NT2/D1 (cell line): Measurements from ENCODE around the gene GTPBP8.

Source experiments
- DNase-seq: peaks from one replicate; pipeline ENCODE4 v3.0.0-alpha.2; 2011; ENCODE audit warnings: low read depth, low spot score
- H3K27me3 ChIP-seq: 2 replicates; pipeline ENCODE4 v1.6.0; 2011; ENCODE audit warnings: mild to moderate bottlenecking; ENCODE audit not compliant: insufficient read length, insufficient read depth
- H3K36me3 ChIP-seq: 2 replicates; pipeline ENCODE4 v1.6.1; 2011; ENCODE audit warnings: mild to moderate bottlenecking, low read length, mixed read lengths; ENCODE audit not compliant: insufficient read depth, insufficient read length
- H3K4me1 ChIP-seq: 2 replicates; pipeline ENCODE4 v1.5.1; 2011; ENCODE audit not compliant: insufficient read depth, insufficient read length
- H3K4me3 ChIP-seq: 2 replicates; pipeline ENCODE4 v1.5.1; 2011; ENCODE audit warnings: low read depth; ENCODE audit not compliant: insufficient read length
- H3K9ac ChIP-seq: 2 replicates; pipeline ENCODE4 v1.6.0; 2011; ENCODE audit warnings: low read depth; ENCODE audit not compliant: insufficient read length
- H3K9me3 ChIP-seq: 2 replicates; pipeline ENCODE4 v1.5.1; 2011; ENCODE audit warnings: mild to moderate bottlenecking, low read length; ENCODE audit not compliant: insufficient read depth
- SUZ12 ChIP-seq: IDR thresholded peaks from 2 replicates; pipeline ENCODE4 v1.6.1; 2011; ENCODE audit not compliant: insufficient read length, insufficient read depth; ENCODE audit errors: extremely low read depth
- YY1 ChIP-seq: IDR thresholded peaks from 2 replicates; pipeline ENCODE4 v1.6.1; 2011; ENCODE audit not compliant: insufficient read length, insufficient read depth
- ZNF274 ChIP-seq: IDR thresholded peaks from 2 replicates; pipeline ENCODE4 v1.6.1; 2011; ENCODE audit warnings: mild to moderate bottlenecking, low read depth, low read length

GTPBP8 gene

DNA sequence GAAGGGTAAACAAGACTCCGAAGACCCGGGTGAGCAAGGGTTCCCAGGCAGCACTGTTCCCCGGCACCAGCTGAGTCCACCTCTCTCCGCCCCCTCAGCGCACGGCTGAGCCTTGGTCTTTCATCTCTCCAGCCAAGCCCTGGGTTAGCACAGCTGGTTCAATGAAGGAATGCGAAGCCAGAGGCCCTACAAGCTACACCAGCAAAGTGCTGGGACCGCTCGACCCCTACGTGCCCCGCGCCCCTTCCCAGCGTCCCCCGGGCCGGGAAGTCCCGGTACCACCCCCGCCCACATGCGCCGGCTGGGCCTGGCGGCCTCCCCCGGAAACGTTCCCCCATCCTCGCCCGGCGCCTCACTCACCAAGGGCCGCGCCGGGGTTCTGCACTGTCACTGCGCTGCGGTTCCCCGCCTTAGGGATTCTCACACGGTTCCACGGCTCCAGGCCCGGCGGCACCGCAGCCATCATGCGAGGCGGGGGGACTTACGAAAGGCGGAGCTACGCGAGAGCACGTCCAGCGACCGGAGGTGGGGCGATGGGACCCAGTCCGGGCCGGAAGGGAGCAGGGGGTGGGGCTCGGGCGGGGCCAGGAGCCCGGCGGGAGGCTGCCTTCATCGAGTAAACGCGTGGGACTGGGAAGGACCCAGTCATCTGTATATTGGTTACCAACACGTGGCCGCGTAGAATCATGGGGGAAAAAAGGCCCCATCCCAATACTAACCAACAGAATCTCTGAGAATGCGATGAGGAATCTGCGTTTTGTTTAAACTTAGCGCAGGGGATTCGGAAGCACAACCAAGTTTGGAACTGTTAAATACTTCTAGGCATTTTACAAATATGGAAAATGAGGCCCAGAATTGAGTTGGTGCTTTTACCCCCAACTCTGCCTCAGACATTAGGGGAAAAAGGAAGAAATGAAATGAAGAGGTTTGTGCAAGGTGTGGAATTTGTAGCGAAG lies 28.7 kb downstream of the GTPBP8 start:
- no peak for TF ChIP-seq SUZ12
- TF ChIP-seq YY1: peak; percentile 41
- TF ChIP-seq ZNF274: no peak
- no peaks in the 10 kb centered on the region for H3K4me1 ChIP-seq
- H3K9ac ChIP-seq: peak overlapping the region; percentile 96

DNA sequence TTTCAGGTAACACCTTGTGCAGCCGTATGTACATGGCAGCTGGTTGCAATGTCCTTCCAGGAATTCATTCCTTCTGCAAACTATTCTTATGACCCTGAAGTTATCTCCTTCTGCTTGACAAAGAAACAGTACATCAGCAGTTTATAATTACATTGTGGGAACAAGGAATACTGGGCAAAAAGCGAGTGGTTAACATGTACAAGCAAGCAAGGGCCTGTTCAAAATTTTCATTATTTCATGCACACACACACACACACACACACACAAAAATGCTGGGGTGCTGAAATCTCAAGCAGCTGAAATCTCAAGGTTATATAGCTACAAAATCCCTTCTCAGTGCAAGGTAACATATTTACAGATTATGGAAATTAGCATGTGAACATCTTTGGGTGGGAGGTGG lies 30.7 kb downstream of the GTPBP8 start:
- no peak for DNase-seq
- no peak overlapping the region for H3K4me3 ChIP-seq
- H3K4me1 ChIP-seq: no peaks in the 10 kb centered on the region
- H3K36me3 ChIP-seq: peaks cover 16% of the 10 kb centered on the region
- TF ChIP-seq SUZ12 (no peak), ZNF274 (no peak), YY1 (no peak)
- no peak overlapping the region for H3K9ac ChIP-seq
- no peaks in the 10 kb centered on the region for H3K27me3 ChIP-seq
- H3K9me3 ChIP-seq: no peaks in the 10 kb centered on the region

More for the DNA sequence above, 28.7 kb downstream of the GTPBP8 start:
- DNase-seq: peak; percentile 84
- Histone ChIP-seq H3K36me3 (peaks cover 36% of the 10 kb centered on the region), H3K27me3 (no peaks in the 10 kb centered on the region), H3K4me3 (peak overlapping the region; percentile 96), H3K9me3 (no peaks in the 10 kb centered on the region)

DNA sequence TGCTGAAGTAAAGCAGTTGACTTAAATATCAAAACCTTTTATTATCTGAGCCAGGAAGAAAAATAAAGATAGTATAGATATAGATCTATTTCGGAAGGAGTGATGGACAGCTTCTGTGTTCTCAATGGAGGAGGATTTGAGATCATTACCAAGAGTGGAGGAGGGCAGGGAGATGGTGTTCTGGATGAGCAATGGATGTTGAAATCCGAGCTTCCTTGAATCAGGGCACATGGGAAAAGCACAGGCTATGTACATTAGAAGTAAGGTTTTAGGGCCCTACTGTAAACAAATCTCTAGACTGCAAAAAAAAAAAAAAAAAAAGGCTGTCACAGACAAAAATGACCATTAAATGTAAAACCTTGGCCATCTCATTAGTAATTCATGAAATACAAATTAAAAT lies 43.2 kb downstream of the GTPBP8 start:
- Histone ChIP-seq H3K36me3 (no peaks in the 10 kb centered on the region), H3K4me3 (no peak overlapping the region), H3K9ac (no peak overlapping the region), H3K27me3 (no peaks in the 10 kb centered on the region), H3K9me3 (no peaks in the 10 kb centered on the region), H3K4me1 (no peaks in the 10 kb centered on the region)
- DNase-seq: no peak
- TF ChIP-seq ZNF274: no peak
- TF ChIP-seq SUZ12: no peak
- no peak for TF ChIP-seq YY1

DNA sequence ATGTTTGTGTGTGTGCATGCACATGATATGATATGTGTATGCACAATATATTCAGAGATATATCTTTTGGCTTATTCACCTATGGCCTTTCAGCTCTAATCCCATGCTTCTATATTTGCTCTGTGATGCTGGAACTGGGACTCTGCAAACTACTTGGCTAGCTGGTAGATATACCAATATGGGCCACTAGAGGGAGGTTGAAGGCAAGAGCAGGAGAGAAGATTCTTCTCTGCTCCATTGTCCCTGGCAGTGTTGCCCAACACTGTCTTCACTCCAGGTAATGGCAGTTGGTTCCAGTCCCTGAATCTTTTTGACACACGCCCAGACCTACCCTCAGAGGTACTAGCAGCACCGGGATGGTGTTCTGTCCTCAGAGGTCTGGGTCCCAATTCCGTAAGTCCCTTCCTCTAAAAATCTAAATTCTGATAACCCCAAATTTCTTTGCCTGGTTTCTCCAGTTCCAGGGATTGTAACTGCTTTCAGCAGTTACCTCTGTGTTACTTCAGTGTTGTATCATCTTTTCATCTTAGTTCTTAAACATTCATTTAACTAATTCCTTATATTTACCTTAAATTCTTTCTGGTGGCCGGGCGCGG lies 44.7 kb downstream of the GTPBP8 start:
- H3K9me3 ChIP-seq: no peaks in the 10 kb centered on the region
- H3K36me3 ChIP-seq: no peaks in the 10 kb centered on the region
- TF ChIP-seq SUZ12 (no peak), YY1 (no peak), ZNF274 (no peak)
- H3K4me3 ChIP-seq: no peak overlapping the region
- no peaks in the 10 kb centered on the region for H3K27me3 ChIP-seq
- DNase-seq: peak; percentile 64
- no peaks in the 10 kb centered on the region for H3K4me1 ChIP-seq
- H3K9ac ChIP-seq: no peak overlapping the region

DNA sequence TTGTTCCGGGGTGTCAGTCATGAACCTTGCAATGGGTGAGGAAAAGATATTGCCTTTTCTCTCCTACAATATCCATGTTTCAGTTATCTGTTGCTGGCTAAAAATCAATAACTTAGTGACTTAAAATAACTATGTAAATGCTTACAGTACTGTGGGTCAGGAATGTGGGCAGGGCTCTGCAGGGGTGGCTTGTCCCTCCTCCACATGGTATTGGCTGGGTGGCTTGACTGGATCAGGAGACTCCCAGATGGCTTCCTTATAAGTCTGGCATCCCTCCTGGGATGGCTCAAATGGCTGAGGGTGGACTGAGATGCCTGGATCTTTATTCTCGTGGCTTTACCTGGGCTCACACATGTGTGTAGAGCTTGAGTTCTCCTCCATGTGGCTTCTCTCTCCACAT lies 47.5 kb downstream of the GTPBP8 start:
- Histone ChIP-seq H3K4me3 (no peak overlapping the region), H3K4me1 (no peaks in the 10 kb centered on the region), H3K36me3 (no peaks in the 10 kb centered on the region), H3K27me3 (no peaks in the 10 kb centered on the region), H3K9ac (no peak overlapping the region), H3K9me3 (no peaks in the 10 kb centered on the region)
- no peak for DNase-seq
- TF ChIP-seq SUZ12: no peak
- TF ChIP-seq ZNF274: no peak
- TF ChIP-seq YY1: no peak

- Histone ChIP-seq H3K4me1 (no peaks in the 10 kb centered on the region), H3K9me3 (no peaks in the 10 kb centered on the region), H3K4me3 (no peak overlapping the region), H3K27me3 (no peaks in the 10 kb centered on the region), H3K9ac (no peak overlapping the region), H3K36me3 (no peaks in the 10 kb centered on the region)
- DNase-seq: no peak
- TF ChIP-seq SUZ12: no peak
- TF ChIP-seq ZNF274: no peak
- no peak for TF ChIP-seq YY1
Observed at GRCh38 chr3:113039546-113039945, 48.8 kb downstream of the GTPBP8 start.

DNA sequence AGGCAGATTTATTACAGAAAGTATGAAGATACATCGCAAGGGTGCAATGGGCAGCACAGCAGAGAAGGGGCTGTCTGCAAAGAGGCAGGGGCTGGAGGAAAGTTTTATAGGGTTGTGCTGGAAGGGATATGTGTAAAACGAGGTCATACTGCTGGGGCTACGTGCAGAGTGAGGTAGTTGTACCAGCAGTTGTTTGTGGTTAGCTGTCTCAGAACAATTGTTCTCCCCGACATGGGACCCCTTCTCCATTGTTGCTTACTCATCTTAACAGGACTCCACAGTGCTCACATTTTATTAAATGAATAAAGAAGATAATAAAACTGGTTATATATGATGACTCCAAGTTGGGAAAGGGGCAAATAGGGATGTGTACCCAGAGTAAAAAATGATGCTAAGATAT lies 49.4 kb downstream of the GTPBP8 start:
- TF ChIP-seq ZNF274: no peak
- no peak for TF ChIP-seq YY1
- TF ChIP-seq SUZ12: no peak
- Histone ChIP-seq H3K27me3 (no peaks in the 10 kb centered on the region), H3K9me3 (peaks cover 4% of the 10 kb centered on the region; the same call in 1 of the 2 replicates), H3K4me1 (no peaks in the 10 kb centered on the region), H3K4me3 (no peak overlapping the region), H3K9ac (no peak overlapping the region), H3K36me3 (no peaks in the 10 kb centered on the region)
- no peak for DNase-seq
